GM21619 (cell line): ENCODE results near the gene TAS2R31.

Experiments
- ATAC-seq: cut with Tn5 transposase; IDR thresholded peaks from one replicate; pipeline ENCODE4 v1.9.1; 2021; ENCODE audit not compliant: unreplicated experiment

The TAS2R31 gene

DNA sequence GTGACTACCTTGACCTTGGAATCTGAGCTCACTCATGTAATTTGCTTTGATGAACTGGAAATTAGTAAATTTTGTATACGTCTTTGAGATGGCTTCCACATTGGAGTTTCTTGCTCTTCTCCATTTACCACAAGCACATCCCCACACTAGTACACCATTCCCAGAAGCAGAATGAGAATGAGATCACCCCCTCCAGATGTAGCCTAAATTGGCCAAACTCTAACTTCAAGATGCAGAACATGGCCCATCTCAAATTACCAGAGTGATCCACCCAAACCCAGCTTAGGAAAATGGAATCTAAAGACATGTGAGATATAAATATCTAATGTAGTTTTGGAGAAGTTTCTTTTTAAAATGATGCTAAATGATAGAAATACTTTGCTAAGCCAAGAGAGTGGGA, 23.6 kb downstream of the TAS2R31 start:
- ATAC-seq, result no peak

DNA sequence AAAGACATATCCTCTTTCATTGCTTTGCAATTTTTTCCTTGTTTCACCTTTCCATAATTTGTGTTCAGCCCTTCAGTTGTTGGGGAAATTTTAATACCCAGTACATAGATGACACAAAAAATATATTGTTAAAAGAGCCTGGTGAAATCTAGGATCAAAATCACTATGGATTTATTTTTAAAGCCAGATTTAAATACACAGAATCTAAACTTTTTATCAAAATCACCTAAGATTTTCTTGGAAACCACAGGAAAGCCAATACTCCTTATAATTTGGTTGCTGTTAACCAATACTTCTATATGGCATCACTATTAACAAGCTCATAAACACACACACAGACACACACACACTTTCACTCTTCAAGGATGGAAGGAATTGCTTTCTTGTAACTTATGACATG, 33.0 kb downstream of the TAS2R31 start, which contains the start of gene TAS2R20:
Gene TAS2R20 (minus strand): TSS at position 101 of the 400 bp plus-strand sequence. CDS start 429 bp downstream, outside the sequence.
- no peak for ATAC-seq

DNA sequence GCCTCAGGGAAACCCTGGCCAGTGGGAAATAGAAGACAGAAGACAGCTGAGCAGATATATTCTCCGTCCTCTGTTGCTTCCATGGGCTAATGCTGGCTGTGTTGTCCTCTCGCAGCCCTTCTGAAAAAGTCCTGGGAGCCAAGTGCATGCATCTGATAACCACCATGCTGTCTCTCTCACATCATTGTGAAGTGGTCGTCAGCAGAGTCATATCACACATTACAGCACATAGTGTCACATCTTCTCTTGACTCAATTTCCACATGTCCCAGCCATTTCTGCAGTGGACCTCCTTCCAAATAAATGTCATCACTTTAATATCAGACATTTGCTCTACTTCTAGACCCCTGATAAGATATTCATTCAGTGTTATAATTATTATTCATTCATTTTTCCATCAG, 36.9 kb downstream of the TAS2R31 start:
- no peak for ATAC-seq

DNA sequence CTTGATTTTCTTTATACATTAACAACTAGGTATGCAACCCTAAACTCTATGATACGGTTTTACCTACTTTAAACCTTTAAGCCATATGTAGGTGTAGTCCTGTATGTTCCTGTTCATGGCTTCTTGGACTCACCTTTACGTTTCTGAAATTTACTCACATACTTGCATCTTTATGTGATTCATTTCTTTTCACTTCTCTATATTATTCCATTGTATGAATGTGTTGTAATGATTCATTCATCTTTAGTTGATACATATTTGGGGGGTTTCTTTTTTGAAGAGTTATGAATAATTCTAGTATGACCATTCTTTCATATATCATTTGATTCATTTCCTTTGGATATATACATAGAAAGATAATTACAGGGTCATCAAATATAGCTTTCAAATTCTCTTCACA, 42.1 kb downstream of the TAS2R31 start:
- no peak for ATAC-seq

DNA sequence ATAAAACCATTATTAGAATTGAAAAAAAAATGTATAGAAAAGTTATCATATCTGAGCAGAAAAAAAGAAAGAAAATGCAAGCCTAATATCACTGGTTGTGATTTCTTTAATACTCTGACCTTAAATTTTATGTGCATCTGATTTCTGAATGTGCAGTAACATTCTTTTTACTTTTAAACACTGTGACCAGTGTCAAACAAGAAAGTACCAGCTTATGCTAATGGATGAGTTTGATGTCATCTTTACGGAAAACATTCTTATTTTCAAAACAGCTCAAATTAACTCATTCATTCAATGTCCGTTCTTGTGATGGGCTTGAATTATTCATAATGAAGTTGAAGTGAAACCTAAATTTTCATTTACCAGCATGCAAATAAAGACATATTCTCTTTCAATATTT, 44.4 kb downstream of the TAS2R31 start, which contains the start of gene TAS2R50:
Gene TAS2R50 (minus strand): TSS at position 101 of the 400 bp plus-strand sequence. CDS start 52 bp downstream, at position 49.
- ATAC-seq, result no peak

DNA sequence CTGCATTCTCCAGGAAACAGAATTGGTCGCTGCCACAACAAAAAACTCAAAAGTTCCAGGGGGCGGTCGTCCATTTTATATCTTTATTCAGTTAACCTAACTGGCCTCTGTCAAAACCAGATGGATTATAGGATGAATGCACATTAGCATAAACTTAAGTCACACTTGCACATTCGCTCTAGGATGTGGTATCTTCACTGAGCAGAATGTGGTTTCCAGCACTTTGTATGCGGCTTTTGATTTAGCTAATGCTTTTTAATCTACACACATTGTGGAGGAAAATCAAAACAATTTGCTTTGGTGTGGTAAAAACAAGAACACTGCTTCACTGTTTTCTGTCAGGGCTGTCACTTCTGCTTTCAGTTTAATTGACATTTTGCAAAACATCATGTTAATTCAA, 49.0 kb downstream of the TAS2R31 start:
- no peak for ATAC-seq
